ENCODE results near the gene CLASRP. TPM values are rescaled to one million over a fixed set of nuclear protein-coding genes. Genes with fewer than 3 reads are reported as not detected.

Gene CLASRP
- total RNA-seq, 1 experiment from 2014 or later: 88.0 TPM

GRCh38 chr19:45008552-45008951 lies 30.3 kb upstream of the CLASRP start:
- Mint-ChIP-seq H3K27me3 (ENCODE audit: low read depth) (no peaks in the 10 kb centered on the region), H3K4me1 (no peaks in the 10 kb centered on the region), H3K4me3 (no peak overlapping the region), H3K36me3 (no peaks in the 10 kb centered on the region), H3K27ac (no peak overlapping the region), H3K9me3 (no peaks in the 10 kb centered on the region)
- ATAC-seq (peak; percentile 70), DNase-seq (ENCODE audit: low spot score) (peak; percentile 31)
- no peak for TF ChIP-seq E2F5 (CRISPR knock-in tag; IDR thresholded peaks at IDR 0.05)
- no peak for TF ChIP-seq SMAD3 (CRISPR knock-in tag; IDR thresholded peaks at IDR 0.05; ENCODE audit: borderline replicate concordance)
- no peak for TF ChIP-seq MXD4 (CRISPR knock-in tag; IDR thresholded peaks at IDR 0.05; ENCODE audit: borderline replicate concordance)
- TF ChIP-seq CBFB (CRISPR knock-in tag; IDR thresholded peaks at IDR 0.05; ENCODE audit: low read depth): no peak
- no peak for TF ChIP-seq ZNF317 (CRISPR knock-in tag; IDR thresholded peaks at IDR 0.05; ENCODE audit: borderline replicate concordance, low read depth)
- no peak for TF ChIP-seq PREB (CRISPR knock-in tag; IDR thresholded peaks at IDR 0.05; ENCODE audit: borderline replicate concordance)
- no peak for TF ChIP-seq RORB (CRISPR knock-in tag; IDR thresholded peaks at IDR 0.05)
- CTCF ChIA-PET: interaction anchor here (0.6 to 1.2 kb wide), 4 partner anchors 9 to 51 kb away, joined by 3 to 5 read pairs (median 4); partner anchors contain the start of gene CLASRP
- POLR2A ChIA-PET: no interaction called here

- ATAC-seq: no peak
- Mint-ChIP-seq H3K4me3 (no peak overlapping the region), H3K27ac (peak overlapping the region; percentile 57; the same call in 1 of the 2 replicates), H3K9me3 (no peaks in the 10 kb centered on the region), H3K4me1 (no peaks in the 10 kb centered on the region), H3K36me3 (no peaks in the 10 kb centered on the region), H3K27me3 (ENCODE audit: low read depth) (no peaks in the 10 kb centered on the region)
- DNase-seq (ENCODE audit: low spot score): no peak
- CTCF ChIA-PET: interaction anchor here (1.6 kb wide), 1 partner anchor 20 kb away, joined by 6 read pairs; no protein-coding TSS in a partner anchor
- POLR2A ChIA-PET: no interaction called here
- TF ChIP-seq MAX (CRISPR knock-in tag; IDR thresholded peaks at IDR 0.05) (no peak), NFYB (CRISPR knock-in tag; conservative IDR thresholded peaks at IDR 0.05; ENCODE audit: low read depth) (no peak), CDX4 (CRISPR knock-in tag; IDR thresholded peaks at IDR 0.05; ENCODE audit: borderline replicate concordance) (no peak), KAT7 (CRISPR knock-in tag; IDR thresholded peaks at IDR 0.05; ENCODE audit: borderline replicate concordance) (no peak), ZNF671 (CRISPR knock-in tag; IDR thresholded peaks at IDR 0.05) (no peak), ESRRA (CRISPR knock-in tag; IDR thresholded peaks at IDR 0.05; ENCODE audit: borderline replicate concordance) (no peak), ZNF263 (CRISPR knock-in tag; IDR thresholded peaks at IDR 0.05; ENCODE audit: low read depth) (no peak), ETV6 (CRISPR knock-in tag; IDR thresholded peaks at IDR 0.05) (no peak)
Observed at GRCh38 chr19:45009625-45010255, 29.1 kb upstream of the CLASRP start.

- no peak for ATAC-seq
- no peaks in the 10 kb centered on the region for H3K4me1 Mint-ChIP-seq
- H3K4me3 Mint-ChIP-seq: no peak overlapping the region
- DNase-seq (ENCODE audit: low spot score): no peak
- peak overlapping the region; percentile 74 for H3K27ac Mint-ChIP-seq
- H3K36me3 Mint-ChIP-seq: no peaks in the 10 kb centered on the region
- CTCF ChIA-PET: interaction anchor here (1.1 to 1.6 kb wide), 2 partner anchors 21 to 49 kb away, joined by 3 to 6 read pairs; no protein-coding TSS in a partner anchor
- no peaks in the 10 kb centered on the region for H3K27me3 Mint-ChIP-seq (ENCODE audit: low read depth)
- POLR2A ChIA-PET: no interaction called here
- no peaks in the 10 kb centered on the region for H3K9me3 Mint-ChIP-seq
- TF ChIP-seq CDX4 (CRISPR knock-in tag; IDR thresholded peaks at IDR 0.05; ENCODE audit: borderline replicate concordance): no peak
- TF ChIP-seq SOX15 (CRISPR knock-in tag; IDR thresholded peaks at IDR 0.05): no peak
- no peak for TF ChIP-seq EMX1 (CRISPR knock-in tag; IDR thresholded peaks at IDR 0.05)
- no peak for TF ChIP-seq MYBL2 (CRISPR knock-in tag; IDR thresholded peaks at IDR 0.05)
- TF ChIP-seq SP1 (CRISPR knock-in tag; conservative IDR thresholded peaks at IDR 0.05): no peak
- TF ChIP-seq ZSCAN18 (CRISPR knock-in tag; IDR thresholded peaks at IDR 0.05): no peak
- TF ChIP-seq CREB1 (CRISPR knock-in tag; IDR thresholded peaks at IDR 0.05): no peak
- no peak for TF ChIP-seq IRF1 (CRISPR knock-in tag; IDR thresholded peaks at IDR 0.05)
- no peak for TF ChIP-seq ZNF425 (CRISPR knock-in tag; conservative IDR thresholded peaks at IDR 0.05)
- TF ChIP-seq ZMAT4 (CRISPR knock-in tag; IDR thresholded peaks at IDR 0.05): no peak
Observed at GRCh38 chr19:45010306-45010705, 28.5 kb upstream of the CLASRP start.
